NCI-H345 (cell line): Measurements from ENCODE around the gene SF3A1.

Experiments
- DNase-seq: peaks from one replicate; lab custom pipeline; 2025; lab: John Stamatoyannopoulos, UW

SF3A1 gene

DNA sequence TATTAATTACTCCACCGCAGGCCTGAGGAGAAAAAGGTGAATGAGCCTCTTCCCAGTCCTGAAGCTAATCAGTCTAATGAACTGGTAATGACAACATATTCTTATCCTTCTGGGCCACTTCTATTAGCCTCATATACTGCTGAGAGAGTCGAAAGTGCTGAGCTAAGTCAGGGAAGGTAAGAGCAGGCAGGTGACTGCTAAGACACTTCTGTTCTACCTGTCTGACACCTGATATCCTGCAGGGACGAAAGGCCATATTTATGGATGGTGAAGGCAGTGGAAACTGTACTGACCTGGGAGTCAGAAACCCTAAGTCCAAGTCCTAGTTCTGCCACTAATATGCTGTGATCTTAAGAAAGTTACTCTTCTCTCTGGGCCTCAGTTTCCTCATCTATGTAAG, 33.4 kb downstream of the SF3A1 start:
- no peak for DNase-seq

DNA sequence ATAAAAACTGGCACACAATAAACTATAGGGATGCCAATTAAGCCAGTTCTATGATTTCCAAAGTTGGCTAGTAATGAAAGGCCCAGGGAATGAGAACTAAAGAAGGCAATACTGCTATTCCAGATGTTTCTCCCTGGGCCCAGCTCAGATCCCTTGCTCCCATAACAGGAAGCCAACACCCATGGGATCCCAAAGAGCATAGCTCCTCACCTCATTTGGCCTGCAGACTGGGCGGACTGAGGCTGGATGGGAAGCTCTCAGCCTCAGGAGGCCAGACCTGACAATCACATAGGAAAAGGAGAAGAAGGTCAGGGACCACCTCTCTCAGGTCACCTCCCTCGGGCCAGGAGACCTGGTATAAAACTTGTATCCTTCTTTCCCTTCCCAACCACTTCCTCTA, 35.2 kb downstream of the SF3A1 start:
- no peak for DNase-seq

GRCh38 chr22:30320021-30320556, 36.6 kb downstream of the SF3A1 start:
- no peak for DNase-seq

DNA sequence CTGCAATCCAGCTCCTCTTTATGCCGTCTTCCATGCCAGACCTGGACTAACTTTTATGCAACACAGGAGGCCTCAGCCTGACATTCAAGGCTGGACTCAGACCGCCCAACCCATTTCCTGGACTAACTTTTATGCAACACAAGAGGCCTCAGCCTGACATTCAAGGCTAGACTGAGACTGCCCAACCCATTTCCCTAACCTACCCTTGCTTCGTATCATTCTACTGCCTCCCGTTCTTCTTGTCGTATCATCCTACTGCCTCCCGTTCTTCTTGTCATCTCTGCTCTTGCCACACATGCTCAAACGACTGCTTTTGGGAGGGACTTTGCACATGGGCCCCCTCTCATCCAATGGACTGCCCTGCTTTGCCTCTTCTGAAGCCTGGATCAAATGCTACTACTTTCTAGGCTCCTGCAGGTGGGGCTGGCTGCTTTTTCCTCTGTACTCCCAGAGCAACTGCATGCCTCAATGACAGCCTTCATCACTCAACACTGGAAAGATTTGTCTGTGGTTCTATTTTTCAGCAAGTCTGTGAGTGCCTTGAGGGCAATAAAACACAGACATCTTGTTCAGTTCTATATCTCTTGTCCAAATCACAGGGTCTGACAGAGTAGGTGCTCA, 37.8 kb downstream of the SF3A1 start:
- no peak for DNase-seq

GRCh38 chr22:30317778-30318177, 38.9 kb downstream of the SF3A1 start:
- no peak for DNase-seq

- DNase-seq = no peak
These were observed 40.6 kb downstream of the SF3A1 start for GRCh38 chr22:30315962-30316576.

DNA sequence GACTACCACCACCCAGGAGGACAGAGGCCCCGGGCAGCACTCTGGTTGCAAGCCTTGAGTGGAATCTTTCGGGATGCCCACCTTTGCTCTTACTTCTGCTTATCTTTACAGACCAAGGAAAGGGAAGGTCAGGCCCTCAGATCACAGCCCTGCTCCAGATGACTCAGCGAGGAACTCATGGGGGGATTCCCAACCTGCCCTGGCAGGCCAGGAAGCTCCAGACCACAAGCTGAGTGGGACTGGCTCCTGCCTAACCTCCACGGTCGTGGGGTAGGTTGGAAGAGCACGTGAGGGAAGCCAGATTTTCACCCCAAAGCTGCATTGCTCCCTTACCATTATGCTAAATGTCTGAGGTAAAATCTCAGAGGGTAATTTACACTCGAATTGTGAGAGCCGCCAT, 41.8 kb downstream of the SF3A1 start:
- DNase-seq = no peak

GRCh38 chr22:30313527-30314363, 42.9 kb downstream of the SF3A1 start:
- DNase-seq = no peak

GRCh38 chr22:30312053-30312452, 44.6 kb downstream of the SF3A1 start:
- DNase-seq = no peak

GRCh38 chr22:30310881-30311771, 45.6 kb downstream of the SF3A1 start:
- DNase-seq = no peak

- DNase-seq = no peak
These were observed 46.5 kb downstream of the SF3A1 start for GRCh38 chr22:30309951-30310741.

GRCh38 chr22:30308518-30309230, 48.0 kb downstream of the SF3A1 start:
- no peak for DNase-seq

DNA sequence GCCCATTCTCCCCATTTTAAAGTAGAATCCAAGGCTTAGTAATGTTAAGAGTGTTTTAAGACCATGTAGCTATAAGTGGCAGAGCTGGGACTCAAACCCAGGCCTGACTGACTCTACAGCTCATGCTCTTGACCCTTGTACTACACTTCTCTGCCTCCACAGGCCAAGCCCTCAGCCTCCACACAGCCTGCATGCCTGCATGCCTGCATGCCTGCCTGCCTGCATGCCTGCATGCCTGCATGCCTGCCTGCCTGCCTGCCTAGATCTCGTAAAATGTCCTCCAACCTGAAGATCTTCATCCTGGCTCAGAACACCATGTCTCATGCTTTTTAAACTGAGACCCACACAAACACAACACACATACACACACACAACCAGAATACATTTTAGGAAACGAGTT, 48.6 kb downstream of the SF3A1 start:
- DNase-seq = no peak

- DNase-seq = no peak
These were observed 49.6 kb downstream of the SF3A1 start for GRCh38 chr22:30307041-30307574.

DNA sequence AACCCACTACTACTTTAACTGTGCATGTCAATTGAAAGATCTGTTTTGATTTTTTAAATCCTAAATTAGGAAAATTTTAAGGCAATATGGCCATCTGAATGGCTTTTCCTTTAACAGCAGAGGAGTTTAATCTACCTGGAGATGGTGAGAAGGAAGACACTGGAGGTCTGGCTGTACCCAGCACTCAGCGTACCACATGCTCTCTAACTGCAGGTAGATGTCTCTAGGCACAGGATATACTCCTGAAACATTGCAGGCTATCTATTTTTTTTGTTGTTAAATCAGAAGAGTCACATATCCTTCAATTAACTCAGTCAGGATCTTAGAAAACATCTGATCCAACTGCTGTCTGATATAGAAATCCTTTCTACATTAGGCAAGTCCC, 50.1 kb downstream of the SF3A1 start:
- no peak for DNase-seq

- no peak for DNase-seq
These were observed 50.6 kb downstream of the SF3A1 start for GRCh38 chr22:30305906-30306626.

DNA sequence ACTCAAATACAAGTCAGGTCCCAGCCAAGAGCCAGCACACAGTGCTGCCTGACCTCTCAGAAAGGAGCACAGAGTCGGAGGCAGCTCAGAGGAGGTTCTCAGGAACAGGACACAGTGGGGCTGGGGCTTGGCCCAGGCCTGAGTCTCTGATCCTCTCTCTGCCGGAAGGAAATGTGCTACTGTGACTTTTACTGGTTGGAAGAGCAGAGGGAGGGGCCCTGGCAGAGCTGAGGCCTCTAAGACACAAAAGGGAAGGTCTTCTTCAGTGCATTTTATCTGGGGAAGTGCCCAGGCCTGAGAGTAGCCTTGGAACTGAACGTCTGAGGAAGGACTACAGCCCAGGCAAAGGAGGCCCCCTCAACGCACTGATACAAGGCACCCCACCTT, 51.2 kb downstream of the SF3A1 start:
- DNase-seq = no peak

DNA sequence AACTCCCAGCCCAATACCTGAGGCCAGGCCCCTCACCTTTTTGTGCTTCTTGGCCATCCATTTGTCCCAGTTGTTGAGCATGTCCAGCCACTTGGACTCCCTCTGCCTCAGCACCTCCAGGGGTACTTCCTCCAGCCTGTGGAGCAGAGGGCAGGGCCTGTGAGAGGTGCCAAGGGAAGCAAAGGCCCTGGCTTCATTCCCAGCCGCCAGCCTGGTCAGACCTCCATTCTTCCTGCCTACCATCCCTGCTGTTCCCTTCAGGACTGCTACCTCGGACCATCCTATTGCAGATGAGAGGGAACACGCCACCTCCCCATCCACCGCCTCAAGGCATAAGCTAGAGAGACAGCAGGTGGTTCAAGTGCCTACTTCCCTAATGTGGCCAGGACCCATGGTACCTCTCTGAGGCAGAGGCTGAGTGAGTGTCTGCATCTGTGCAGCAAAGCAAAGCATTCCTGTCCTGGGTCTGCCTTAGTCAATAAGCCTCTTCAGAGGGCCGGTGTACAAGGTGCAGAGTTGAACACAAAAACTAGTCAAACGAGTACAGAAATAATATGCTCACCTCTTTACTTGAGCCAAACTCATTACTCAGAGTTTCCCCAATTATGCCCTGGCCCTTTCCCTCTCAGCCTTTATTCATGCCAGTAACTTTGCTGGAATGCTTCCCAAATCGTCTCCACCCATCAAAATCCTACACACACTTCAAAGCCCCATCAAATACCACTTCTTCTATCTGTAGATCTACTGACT, 52.0 kb downstream of the SF3A1 start:
- no peak for DNase-seq

DNA sequence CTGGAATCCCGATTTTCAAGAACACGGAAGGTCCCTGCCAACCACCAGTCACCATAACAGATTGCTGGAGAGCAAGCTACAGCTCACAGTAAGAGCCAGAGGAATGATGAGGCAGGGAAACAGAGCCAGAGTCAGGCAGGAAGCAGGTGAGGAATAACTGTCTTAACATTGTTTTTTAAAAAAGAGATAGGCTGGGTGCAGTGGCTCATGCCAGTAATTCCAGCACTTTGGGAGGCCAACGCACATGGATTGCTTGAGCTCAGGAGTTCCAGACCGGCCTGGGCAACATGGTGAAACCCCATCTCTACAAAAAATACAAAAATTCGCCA, 53.9 kb downstream of the SF3A1 start:
- no peak for DNase-seq
